ENCODE results near the gene SHISA5. TPM values are rescaled to one million over a fixed set of nuclear protein-coding genes. Genes with fewer than 3 reads are reported as not detected.
A peak's percentile ranks its signal among the peaks of the same experiment; 100 is the strongest.

The SHISA5 gene
- total RNA-seq, 6 experiments from 2014 or later: 76.3 to 118 (median 101) TPM

GRCh38 chr3:48467110-48467454 lies 36.9 kb downstream of the SHISA5 start:
- ATAC-seq: no peak
- Histone ChIP-seq H3K4me3 (peak overlapping the region; percentile 37 to 55 (median 55)), H3K36me3 (peaks cover 0 to 10% (median 1%) of the 10 kb centered on the region in 4 donors), H3K9me3 (no peaks in the 10 kb centered on the region), H3K27ac (peak overlapping the region; percentile 92 to 99 (median 98)), H3K27me3 (no peaks in the 10 kb centered on the region), H3K4me1 (peaks cover 2 to 71% (median 35%) of the 10 kb centered on the region in 4 donors)
- TF ChIP-seq CTCF (IDR thresholded peaks at IDR 0.05) (no peak), POLR2A (IDR thresholded peaks at IDR 0.05) (no peak)
- WGBS (ENCODE audit: insufficient coverage, low coverage, low lambda C conversion rate, missing lambda C conversion rate): no CpG with 5 or more reads among the region's 9 CpGs
- intact Hi-C loops (cut with DNase I): loop anchor here in 1 of 2 donors (5.0 kb wide), 1 partner anchor 35 kb away; the partner anchor contains the start of gene SHISA5
- DNase-seq: no peak

GRCh38 chr3:48466386-48467109 lies 37.4 kb downstream of the SHISA5 start:
- intact Hi-C loops (cut with DNase I): loop anchor here in 1 of 2 donors (5.0 kb wide), 1 partner anchor 36 kb away; the partner anchor contains the start of gene SHISA5
- no peak for TF ChIP-seq POLR2A (IDR thresholded peaks at IDR 0.05)
- TF ChIP-seq CTCF (IDR thresholded peaks at IDR 0.05): no peak
- H3K27ac ChIP-seq: peak overlapping the region; percentile 92 to 99 (median 98)
- H3K4me3 ChIP-seq: peak overlapping the region; percentile 37 to 55 (median 55)
- 40% methylated on average over 2 of the region's 19 CpGs for WGBS (ENCODE audit: insufficient coverage, low coverage, low lambda C conversion rate, missing lambda C conversion rate)
- peak in 2 of 4 donors; percentile 0 to 1 for ATAC-seq
- no peaks in the 10 kb centered on the region for H3K9me3 ChIP-seq
- H3K4me1 ChIP-seq: peaks cover 2 to 66% (median 32%) of the 10 kb centered on the region in 4 donors
- DNase-seq: peak; percentile 42 to 66 (median 62)
- no peaks in the 10 kb centered on the region for H3K27me3 ChIP-seq
- peaks cover 0 to 10% (median 1%) of the 10 kb centered on the region in 4 donors for H3K36me3 ChIP-seq

- Histone ChIP-seq H3K27me3 (no peaks in the 10 kb centered on the region), H3K9me3 (no peaks in the 10 kb centered on the region), H3K27ac (peak overlapping the region; percentile 92 to 99 (median 98)), H3K4me1 (peaks cover 2 to 58% (median 28%) of the 10 kb centered on the region in 4 donors), H3K36me3 (peaks cover 0 to 17% (median 1%) of the 10 kb centered on the region in 4 donors), H3K4me3 (peak overlapping the region; percentile 37 to 55 (median 55))
- intact Hi-C loops (cut with DNase I): loop anchor here in 1 of 2 donors (5.0 kb wide), 1 partner anchor 37 kb away; the partner anchor contains the start of gene SHISA5
- peak; percentile 93 to 98 (median 97) for DNase-seq
- TF ChIP-seq POLR2A (IDR thresholded peaks at IDR 0.05): peak; percentile 88
- peak; percentile 79 to 90 (median 82) for TF ChIP-seq CTCF (IDR thresholded peaks at IDR 0.05)
- WGBS (ENCODE audit: insufficient coverage, low coverage, low lambda C conversion rate, missing lambda C conversion rate): 17% methylated on average over 1 of the region's 21 CpGs
- peak; percentile 79 to 85 (median 82) for ATAC-seq
These were observed 38.2 kb downstream of the SHISA5 start for GRCh38 chr3:48465531-48466378.

GRCh38 chr3:48465237-48465530 lies 38.8 kb downstream of the SHISA5 start:
- peaks cover 0 to 22% (median 3%) of the 10 kb centered on the region in 4 donors for H3K36me3 ChIP-seq
- H3K4me3 ChIP-seq: no peak overlapping the region
- intact Hi-C loops (cut with DNase I): loop anchor here in 1 of 2 donors (5.0 kb wide), 1 partner anchor 37 kb away; the partner anchor contains the start of gene SHISA5
- H3K4me1 ChIP-seq: peaks cover 2 to 52% (median 26%) of the 10 kb centered on the region in 4 donors
- TF ChIP-seq POLR2A (IDR thresholded peaks at IDR 0.05) (no peak), CTCF (IDR thresholded peaks at IDR 0.05) (no peak)
- no peak for DNase-seq
- no peaks in the 10 kb centered on the region for H3K27me3 ChIP-seq
- no peaks in the 10 kb centered on the region for H3K9me3 ChIP-seq
- 18% methylated on average over 4 of the region's 7 CpGs for WGBS (ENCODE audit: insufficient coverage, low coverage, low lambda C conversion rate, missing lambda C conversion rate)
- no peak for ATAC-seq
- peak overlapping the region; percentile 92 to 99 (median 98) for H3K27ac ChIP-seq

All from right lobe of liver (tissue), 6 donors.